GM19372 (cell line): ENCODE results near the gene ZDHHC14.

Experiments used
- ATAC-seq: cut with Tn5 transposase; IDR thresholded peaks from one replicate; pipeline ENCODE4 v1.9.1; 2021; ENCODE audit warnings: mild to moderate bottlenecking, low read depth, moderate library complexity; ENCODE audit not compliant: unreplicated experiment

The ZDHHC14 gene

GRCh38 chr6:157631838-157632614 is 251.0 kb downstream of the ZDHHC14 start:
- ATAC-seq = no peak

DNA sequence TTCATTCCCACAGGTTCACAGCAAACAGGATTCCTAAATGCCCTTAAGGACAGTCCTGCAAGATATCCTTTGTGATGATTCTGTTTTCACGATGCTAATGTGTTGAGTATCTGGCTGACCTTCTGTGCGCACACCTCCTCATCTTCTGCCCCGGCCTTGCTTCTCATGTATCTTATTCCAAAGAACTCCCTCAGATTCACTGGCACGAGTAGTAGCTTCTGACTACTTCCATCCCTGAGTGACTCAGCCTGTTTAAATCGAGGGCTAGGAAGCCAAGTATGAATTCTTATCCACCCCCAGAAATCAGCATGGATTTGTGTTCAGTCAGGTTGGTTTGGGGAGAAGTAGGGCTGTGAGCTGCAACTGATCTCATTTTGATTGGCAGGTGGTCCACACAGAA is 251.8 kb downstream of the ZDHHC14 start:
- no peak for ATAC-seq

DNA sequence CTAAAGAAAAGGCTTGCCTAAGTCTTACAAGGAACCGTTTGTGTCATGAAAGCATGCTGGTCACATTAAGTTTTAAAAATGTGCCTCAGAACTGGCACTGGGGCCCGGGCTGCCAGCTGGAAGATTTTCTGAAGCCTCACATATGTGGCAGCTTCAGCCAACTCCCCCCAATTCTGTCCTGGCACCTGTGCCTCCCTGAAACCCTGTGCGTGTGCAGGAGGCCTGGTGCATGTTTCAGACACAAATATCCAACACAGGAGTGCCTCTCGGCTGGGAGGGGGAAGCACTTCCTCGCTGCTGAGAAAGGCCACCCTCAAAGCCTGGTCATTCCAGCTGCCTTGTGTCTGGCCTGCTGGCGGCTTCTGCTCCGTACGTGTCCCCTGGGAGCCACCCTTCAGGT is 253.6 kb downstream of the ZDHHC14 start:
- no peak for ATAC-seq

DNA sequence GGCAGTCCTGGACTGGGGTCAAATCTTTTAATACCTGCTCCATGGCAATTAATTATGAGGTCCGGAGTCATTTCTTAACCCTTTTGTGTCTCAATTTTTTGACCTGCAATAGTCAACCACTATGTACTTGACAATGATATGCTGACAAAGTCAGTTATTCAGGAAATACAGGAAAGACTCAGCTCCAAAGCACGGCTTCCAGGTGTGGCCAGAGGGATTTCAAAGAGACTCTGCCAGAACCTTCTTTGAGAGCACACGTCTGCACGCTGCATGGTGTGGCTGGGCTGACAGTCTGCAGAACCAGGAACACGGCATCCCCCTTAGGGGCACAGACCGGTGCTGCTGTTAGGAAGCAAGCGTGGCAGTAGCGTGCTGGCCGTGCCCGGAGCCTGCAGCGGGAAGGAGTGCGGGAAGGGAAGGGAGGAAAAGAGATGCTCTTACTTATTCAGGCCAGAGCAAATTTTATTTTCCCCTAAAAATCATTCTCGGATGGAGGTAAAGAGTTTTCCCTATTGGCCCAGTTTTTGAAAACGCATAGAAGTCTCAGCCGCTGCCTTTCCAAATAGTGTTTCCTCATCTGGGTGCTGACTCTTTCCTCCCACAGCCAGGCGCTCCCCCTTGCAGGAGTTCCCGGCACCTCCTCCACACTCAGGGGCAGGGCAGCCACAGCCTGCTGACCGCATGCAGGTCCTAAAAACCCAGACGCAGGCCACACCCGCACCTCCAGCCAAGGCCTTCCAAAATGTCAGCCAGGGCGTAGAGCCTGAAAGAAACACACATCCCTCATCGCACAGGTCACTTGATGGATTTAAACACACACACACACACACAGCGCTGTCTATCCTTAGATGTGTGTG is 254.6 kb downstream of the ZDHHC14 start:
- ATAC-seq = no peak

- no peak for ATAC-seq
Measured at GRCh38 chr6:157637516-157637915, 256.5 kb downstream of the ZDHHC14 start.

DNA sequence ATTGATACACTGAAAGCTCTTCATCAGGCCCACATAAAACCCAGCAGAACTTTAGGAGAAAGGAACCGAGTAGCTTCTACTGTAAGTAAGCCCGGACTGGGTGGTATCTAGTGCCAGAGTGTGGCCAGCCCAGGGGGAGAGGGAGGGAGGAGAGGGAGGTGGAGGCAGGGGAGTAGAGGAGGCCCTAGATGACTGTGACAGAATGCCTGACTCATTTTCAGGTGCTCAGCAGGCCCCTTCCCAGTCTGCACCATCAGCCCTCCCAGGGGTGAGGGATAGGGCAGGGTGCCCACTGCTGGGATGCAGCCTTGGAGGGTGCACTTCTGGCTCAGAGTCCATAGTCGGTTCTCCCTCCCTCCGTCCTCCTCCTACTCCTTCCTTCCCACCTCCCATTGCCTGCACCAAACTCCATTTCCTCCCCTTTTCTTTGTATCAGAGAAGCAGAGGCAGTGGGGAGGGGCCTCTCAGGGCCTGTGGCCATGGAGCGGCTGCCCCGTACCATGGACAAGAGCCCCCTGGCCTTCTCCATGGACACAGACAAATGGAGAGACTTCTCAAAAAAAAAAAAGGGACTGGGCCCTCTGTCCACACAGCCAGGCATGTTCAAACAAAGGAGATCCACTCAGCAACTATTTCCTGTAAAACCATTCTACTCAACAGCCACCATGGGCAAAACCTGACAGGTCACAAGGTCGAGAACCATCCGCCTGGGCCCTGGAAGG is 257.1 kb downstream of the ZDHHC14 start:
- no peak for ATAC-seq

- no peak for ATAC-seq
Measured at GRCh38 chr6:157638779-157639178, 257.8 kb downstream of the ZDHHC14 start.

GRCh38 chr6:157640746-157641451 is 259.9 kb downstream of the ZDHHC14 start:
- ATAC-seq = no peak

GRCh38 chr6:157641837-157642236 is 260.8 kb downstream of the ZDHHC14 start:
- ATAC-seq = no peak

DNA sequence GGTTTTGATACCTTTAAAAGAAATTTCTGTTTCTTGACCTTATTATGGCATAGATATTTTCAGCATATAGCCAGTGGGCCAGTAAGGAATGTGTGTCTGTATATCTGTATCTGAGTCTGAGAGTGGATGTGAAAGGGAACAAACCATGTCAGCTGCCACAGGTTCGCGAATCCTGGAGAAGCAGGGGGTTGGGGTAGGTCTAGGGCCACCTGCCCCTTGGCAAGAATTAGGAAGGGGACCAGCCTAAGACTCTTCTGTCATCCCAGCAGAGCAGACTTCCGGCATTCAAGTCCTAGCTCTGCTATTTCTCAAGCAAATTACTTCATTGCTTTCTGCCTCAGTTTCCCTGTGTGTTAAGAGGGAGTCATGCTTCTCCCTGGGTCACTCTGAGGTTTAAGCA is 261.7 kb downstream of the ZDHHC14 start:
- no peak for ATAC-seq

GRCh38 chr6:157644043-157644810 is 263.2 kb downstream of the ZDHHC14 start:
- no peak for ATAC-seq

DNA sequence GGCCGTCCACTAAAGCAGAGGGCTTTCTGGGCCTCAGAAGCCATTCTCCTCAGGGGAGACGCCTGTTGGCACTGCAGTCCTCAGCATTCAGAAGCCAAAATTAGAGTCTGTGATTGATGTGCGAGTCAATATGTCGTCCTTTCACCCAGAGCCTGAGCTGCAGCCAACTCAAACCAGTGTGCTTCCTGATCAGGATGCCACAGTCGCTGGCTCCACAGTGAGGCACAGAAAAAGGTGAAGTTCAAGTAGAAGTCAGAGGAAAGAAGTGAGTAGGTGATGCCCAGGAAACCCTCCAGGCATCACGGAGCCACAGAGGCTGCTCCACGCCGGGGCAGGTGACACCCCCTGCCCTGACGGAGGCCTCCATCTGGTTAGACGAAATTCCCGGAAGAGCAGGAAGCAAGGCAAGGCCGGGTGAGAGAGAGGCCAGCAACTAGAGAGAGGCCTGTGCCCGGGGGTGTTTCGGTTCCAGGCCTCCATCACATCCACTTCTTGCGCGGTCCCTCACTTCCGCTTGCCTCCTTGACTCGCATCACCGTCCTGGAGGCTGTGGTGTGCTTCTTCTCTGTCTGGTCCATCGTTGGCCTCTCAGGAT is 264.3 kb downstream of the ZDHHC14 start:
- ATAC-seq = no peak

- no peak for ATAC-seq
Measured at GRCh38 chr6:157646012-157646411, 265.0 kb downstream of the ZDHHC14 start.

- ATAC-seq = no peak
Measured at GRCh38 chr6:157647261-157647915, 266.4 kb downstream of the ZDHHC14 start.

DNA sequence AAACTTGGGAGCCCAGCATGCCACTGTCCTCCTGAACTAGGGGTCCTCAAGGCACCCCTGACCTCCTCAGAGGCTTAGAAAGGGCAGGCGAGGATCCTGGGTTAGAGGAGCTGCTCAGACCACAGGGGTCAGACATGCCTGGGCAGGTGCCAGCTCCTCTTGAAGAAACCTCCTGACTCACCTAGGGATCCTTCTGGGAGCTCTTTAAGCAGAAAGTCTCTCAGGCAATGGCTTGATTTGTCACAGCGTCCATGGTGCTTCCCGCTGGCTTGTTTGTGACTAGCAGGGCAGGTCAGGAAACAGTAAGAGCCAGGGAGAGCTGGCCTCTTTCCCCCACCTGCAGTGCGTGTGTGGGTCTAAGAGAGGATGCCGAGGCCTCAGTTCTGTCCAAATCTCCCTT is 267.6 kb downstream of the ZDHHC14 start:
- no peak for ATAC-seq

DNA sequence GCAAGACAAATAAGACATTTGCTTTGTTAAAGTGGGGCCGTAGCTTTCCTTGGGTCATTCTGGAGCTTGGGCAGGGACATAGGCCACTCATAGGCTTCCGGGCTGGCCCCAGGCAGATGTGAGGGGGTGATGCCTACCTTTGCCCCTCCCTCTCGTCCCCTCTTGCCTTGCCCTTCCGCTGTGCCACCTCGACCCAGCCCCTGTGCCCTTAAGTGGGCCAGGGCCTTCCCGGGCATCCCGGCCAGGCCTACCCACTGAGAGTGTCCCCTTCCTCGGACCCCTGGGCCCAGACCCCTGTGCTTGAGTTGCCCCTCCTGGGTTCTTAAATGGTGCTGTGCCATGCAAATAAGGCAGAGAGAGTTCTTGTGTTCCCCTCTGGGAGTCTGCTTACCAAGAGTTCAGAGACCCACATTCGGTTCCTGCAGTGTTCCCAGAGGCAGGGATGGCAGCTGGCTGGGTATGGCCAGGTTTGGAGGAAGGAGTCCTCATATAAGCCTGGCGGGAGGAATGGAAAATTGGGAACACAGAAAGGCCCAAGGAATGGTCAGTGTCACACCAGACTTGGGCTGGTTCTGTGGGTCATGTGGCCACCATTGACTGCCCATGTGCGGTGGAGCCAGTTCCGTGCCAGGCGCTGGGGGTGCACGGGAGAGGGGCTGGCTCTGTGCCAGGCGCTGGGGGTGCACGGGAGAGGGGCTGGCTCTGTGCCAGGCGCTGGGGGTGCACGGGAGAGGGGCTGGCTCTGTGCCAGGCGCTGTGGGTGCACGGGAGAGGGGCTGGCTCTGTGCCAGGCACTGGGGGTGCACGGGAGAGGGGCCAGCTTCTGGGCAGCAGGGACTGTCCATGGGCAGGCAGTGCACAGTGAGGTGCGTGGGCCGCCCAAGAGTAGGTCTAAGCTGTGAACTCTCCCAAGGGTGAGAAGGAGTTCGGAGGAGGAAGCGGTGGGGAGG is 268.6 kb downstream of the ZDHHC14 start:
- no peak for ATAC-seq

- no peak for ATAC-seq
Measured at GRCh38 chr6:157650261-157650640, 269.3 kb downstream of the ZDHHC14 start.

- ATAC-seq = no peak
Measured at GRCh38 chr6:157650801-157651200, 269.8 kb downstream of the ZDHHC14 start.
